Measurements from ENCODE around the gene EBI3.

DNA sequence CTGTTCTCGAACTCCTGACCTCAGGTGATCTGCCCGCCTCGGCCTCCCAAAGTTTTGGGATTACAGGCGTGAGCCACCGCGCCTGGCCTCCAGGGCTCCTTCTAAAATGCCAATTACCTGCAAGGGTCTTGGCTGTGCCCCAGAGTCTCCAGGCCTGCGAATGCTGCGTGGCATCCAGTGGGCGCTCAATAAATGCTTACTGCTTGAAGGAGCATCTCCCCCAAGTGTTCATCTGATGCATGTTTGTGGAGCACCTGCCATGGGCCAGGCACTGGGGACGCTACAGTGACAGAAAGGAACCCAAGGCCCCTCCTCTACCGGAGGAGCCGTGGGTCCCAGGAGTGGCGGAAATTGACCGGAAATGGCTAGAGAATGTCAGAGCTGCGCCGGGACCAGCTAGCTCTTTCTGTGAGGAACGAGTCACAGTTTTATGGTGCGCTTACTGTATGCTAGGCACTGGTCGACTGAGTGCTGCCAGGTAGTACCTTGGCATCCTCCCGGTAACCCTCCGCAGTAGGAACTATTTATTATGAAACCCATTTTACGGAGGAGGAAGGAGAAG is 32.7 kb upstream of the EBI3 start:
- TF ChIP-seq POLR2AphosphoS5 (IDR thresholded peaks at IDR 0.05; ENCODE audit: low read depth, low read length) (no peak), TAF1 (IDR thresholded peaks at IDR 0.05; ENCODE audit: borderline replicate concordance, insufficient read depth, low read length) (no peak)

Data from PFSK-1 (cell line).